RWPE1 (cell line): ENCODE results near the gene CAPZB.

Experiments used
- CTCF ChIA-PET: fragments of 350-600 bp; sonication (Branson Sonifier 250); formaldehyde crosslinking; extraction: SDS; loops from one replicate; lab custom pipeline; 2021; lab: Yijun Ruan, JAX
- POLR2A ChIA-PET: fragments of 400-600 bp; formaldehyde crosslinking; extraction: SDS; loops from one replicate; lab custom pipeline; 2020; ENCODE audit warnings: antibody characterized with exemption; ENCODE audit not compliant: low non-redundant PET; lab: Yijun Ruan, JAX
- DNase-seq: peaks from one replicate; pipeline ENCODE4 v3.0.0; 2012; ENCODE audit warnings: low spot score
- H3K27ac ChIP-seq: fragments of 450-650 bp; 2 replicates; pipeline ENCODE4 v1.5.1; 2017
- CTCF ChIP-seq: fragments of 450-650 bp; conservative IDR thresholded peaks from 2 replicates; pipeline ENCODE4 v1.5.1; 2017; ENCODE audit warnings: low read depth, mild to moderate bottlenecking

Gene CAPZB

GRCh38 chr1:19327301-19327700, 158.0 kb downstream of the CAPZB start:
- H3K27ac ChIP-seq = no peak overlapping the region
- no peak for DNase-seq
- CTCF ChIA-PET = interaction anchor here (0.7 kb wide), 1 partner anchor 14 kb away, joined by 4 read pairs; no protein-coding TSS in a partner anchor
- no peak for TF ChIP-seq CTCF
- POLR2A ChIA-PET = no interaction called here

- POLR2A ChIA-PET = no interaction called here
- CTCF ChIA-PET = interaction anchor here (0.7 kb wide), 2 partner anchors 14 to 1736 kb away, joined by 3 to 4 read pairs; no protein-coding TSS in a partner anchor
- no peak for DNase-seq
- no peak overlapping the region for H3K27ac ChIP-seq
- no peak for TF ChIP-seq CTCF
Measured at GRCh38 chr1:19326748-19327065, 158.6 kb downstream of the CAPZB start.

GRCh38 chr1:19325958-19326747, 159.2 kb downstream of the CAPZB start:
- no peak for DNase-seq
- ChIA-PET POLR2A (no interaction called here), CTCF (interaction anchor here (0.7 kb wide), 1 partner anchor 1736 kb away, joined by 3 read pairs; no protein-coding TSS in a partner anchor)
- no peak overlapping the region for H3K27ac ChIP-seq
- no peak for TF ChIP-seq CTCF

- POLR2A ChIA-PET = no interaction called here
- no peak for DNase-seq
- no peak overlapping the region for H3K27ac ChIP-seq
- CTCF ChIA-PET = no interaction called here
- no peak for TF ChIP-seq CTCF
Measured at GRCh38 chr1:19325368-19325957, 159.9 kb downstream of the CAPZB start.

- no peak for DNase-seq
- ChIA-PET POLR2A (no interaction called here), CTCF (no interaction called here)
- no peak overlapping the region for H3K27ac ChIP-seq
- TF ChIP-seq CTCF = no peak
Measured at GRCh38 chr1:19324665-19324990, 160.7 kb downstream of the CAPZB start.

- TF ChIP-seq CTCF = no peak
- H3K27ac ChIP-seq = no peak overlapping the region
- DNase-seq = no peak
- CTCF ChIA-PET = no interaction called here
- POLR2A ChIA-PET = no interaction called here
Measured at GRCh38 chr1:19323987-19324664, 161.2 kb downstream of the CAPZB start.
